ENCODE results near the gene C9orf72.
A peak's percentile ranks its signal among the peaks of the same experiment; 100 is the strongest.

C9orf72 gene

GRCh38 chr9:27600256-27600655, 27.0 kb upstream of the C9orf72 start:
- Histone ChIP-seq H3K4me1 (ENCODE audit: control insufficient read depth in 2 of 2, insufficient read depth in 2 of 2, low read length in 2 of 2) (no peaks in the 10 kb centered on the region), H3K27me3 (ENCODE audit: control insufficient read depth in 2 of 2, insufficient read depth in 2 of 2, low read length in 2 of 2) (no peaks in the 10 kb centered on the region), H3K9me3 (ENCODE audit: control insufficient read depth in 2 of 2, low read length in 2 of 2) (no peaks in the 10 kb centered on the region), H3K9ac (ENCODE audit: low read depth in 1 of 2, low read length in 2 of 2) (no peak overlapping the region), H3K4me3 (ENCODE audit: low read length in 2 of 2) (no peak overlapping the region), H3K27ac (ENCODE audit: low read depth in 2 of 2, low read length in 2 of 2) (peak overlapping the region in 1 of 2 donors; percentile 12), H3K36me3 (ENCODE audit: control insufficient read depth in 2 of 2, insufficient read depth in 2 of 2, low read length in 2 of 2) (no peaks in the 10 kb centered on the region)

- Histone ChIP-seq H3K4me1 (ENCODE audit: control insufficient read depth in 2 of 2, insufficient read depth in 2 of 2, low read length in 2 of 2) (no peaks in the 10 kb centered on the region), H3K9ac (ENCODE audit: low read depth in 1 of 2, low read length in 2 of 2) (no peak overlapping the region), H3K4me3 (ENCODE audit: low read length in 2 of 2) (no peak overlapping the region), H3K9me3 (ENCODE audit: control insufficient read depth in 2 of 2, low read length in 2 of 2) (no peaks in the 10 kb centered on the region), H3K27ac (ENCODE audit: low read depth in 2 of 2, low read length in 2 of 2) (peak overlapping the region; percentile 12 to 46), H3K36me3 (ENCODE audit: control insufficient read depth in 2 of 2, insufficient read depth in 2 of 2, low read length in 2 of 2) (no peaks in the 10 kb centered on the region), H3K27me3 (ENCODE audit: control insufficient read depth in 2 of 2, insufficient read depth in 2 of 2, low read length in 2 of 2) (no peaks in the 10 kb centered on the region)
Observed at GRCh38 chr9:27599870-27600238, 26.6 kb upstream of the C9orf72 start.

GRCh38 chr9:27599102-27599869, 26.0 kb upstream of the C9orf72 start:
- no peak overlapping the region for H3K4me3 ChIP-seq (ENCODE audit: low read length in 2 of 2)
- H3K9me3 ChIP-seq (ENCODE audit: control insufficient read depth in 2 of 2, low read length in 2 of 2), result no peaks in the 10 kb centered on the region
- H3K36me3 ChIP-seq (ENCODE audit: control insufficient read depth in 2 of 2, insufficient read depth in 2 of 2, low read length in 2 of 2), result no peaks in the 10 kb centered on the region
- no peaks in the 10 kb centered on the region for H3K4me1 ChIP-seq (ENCODE audit: control insufficient read depth in 2 of 2, insufficient read depth in 2 of 2, low read length in 2 of 2)
- peak overlapping the region in 1 of 2 donors; percentile 46 for H3K27ac ChIP-seq (ENCODE audit: low read depth in 2 of 2, low read length in 2 of 2)
- no peaks in the 10 kb centered on the region for H3K27me3 ChIP-seq (ENCODE audit: control insufficient read depth in 2 of 2, insufficient read depth in 2 of 2, low read length in 2 of 2)
- H3K9ac ChIP-seq (ENCODE audit: low read depth in 1 of 2, low read length in 2 of 2), result no peak overlapping the region

DNA sequence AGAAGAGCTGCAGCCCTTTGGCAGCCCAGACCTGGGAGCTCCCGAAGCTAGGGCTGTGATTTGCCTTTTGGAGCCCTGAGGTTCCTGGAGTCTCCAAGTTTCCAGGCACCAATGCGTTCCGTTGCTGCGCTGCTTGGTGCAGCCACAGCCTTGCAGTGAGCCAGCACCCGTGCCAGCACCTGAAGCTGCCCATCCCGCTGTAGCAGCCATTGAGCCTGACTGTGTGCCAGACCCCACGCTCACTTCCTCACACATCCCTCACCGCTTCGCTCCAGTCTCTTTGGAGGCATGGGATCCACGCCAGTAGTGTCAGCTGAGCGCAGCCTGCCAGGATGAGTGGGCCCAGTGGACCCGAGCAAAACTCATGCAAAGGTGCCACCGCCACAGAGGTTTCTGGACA, 22.5 kb upstream of the C9orf72 start:
- H3K4me1 ChIP-seq (ENCODE audit: control insufficient read depth in 2 of 2, insufficient read depth in 2 of 2, low read length in 2 of 2), result no peaks in the 10 kb centered on the region

DNA sequence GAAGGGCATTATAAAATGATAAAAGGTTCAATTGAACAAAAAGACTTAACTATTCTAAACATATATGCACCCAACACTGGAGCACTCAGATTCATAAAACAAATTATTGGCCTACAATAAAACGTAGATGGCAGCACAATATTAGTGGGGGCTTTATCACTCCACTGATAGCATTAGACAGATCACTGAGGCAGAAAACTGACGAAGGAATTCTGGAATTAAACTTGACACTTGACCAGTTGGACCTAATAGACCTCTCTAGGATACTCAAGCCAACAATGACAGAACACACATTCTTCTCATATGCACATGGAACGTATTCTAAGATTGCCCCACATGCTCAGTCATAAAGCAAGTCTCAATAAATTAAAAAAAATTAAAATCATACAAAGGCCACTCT, 18.4 kb upstream of the C9orf72 start:
- Histone ChIP-seq H3K4me3 (ENCODE audit: low read length in 2 of 2) (no peak overlapping the region), H3K4me1 (ENCODE audit: control insufficient read depth in 2 of 2, insufficient read depth in 2 of 2, low read length in 2 of 2) (no peaks in the 10 kb centered on the region), H3K36me3 (ENCODE audit: control insufficient read depth in 2 of 2, insufficient read depth in 2 of 2, low read length in 2 of 2) (no peaks in the 10 kb centered on the region), H3K9ac (ENCODE audit: low read depth in 1 of 2, low read length in 2 of 2) (no peak overlapping the region), H3K27me3 (ENCODE audit: control insufficient read depth in 2 of 2, insufficient read depth in 2 of 2, low read length in 2 of 2) (no peaks in the 10 kb centered on the region), H3K27ac (ENCODE audit: low read depth in 2 of 2, low read length in 2 of 2) (no peak overlapping the region), H3K9me3 (ENCODE audit: control insufficient read depth in 2 of 2, low read length in 2 of 2) (no peaks in the 10 kb centered on the region)

More for the DNA sequence above, 22.5 kb upstream of the C9orf72 start:
- H3K27me3 ChIP-seq (ENCODE audit: control insufficient read depth in 2 of 2, insufficient read depth in 2 of 2, low read length in 2 of 2), result no peaks in the 10 kb centered on the region
- H3K9me3 ChIP-seq (ENCODE audit: control insufficient read depth in 2 of 2, low read length in 2 of 2), result no peaks in the 10 kb centered on the region
- no peak overlapping the region for H3K27ac ChIP-seq (ENCODE audit: low read depth in 2 of 2, low read length in 2 of 2)
- H3K36me3 ChIP-seq (ENCODE audit: control insufficient read depth in 2 of 2, insufficient read depth in 2 of 2, low read length in 2 of 2), result no peaks in the 10 kb centered on the region
- no peak overlapping the region for H3K4me3 ChIP-seq (ENCODE audit: low read length in 2 of 2)
- H3K9ac ChIP-seq (ENCODE audit: low read depth in 1 of 2, low read length in 2 of 2), result no peak overlapping the region

GRCh38 chr9:27591093-27591492, 17.8 kb upstream of the C9orf72 start:
- Histone ChIP-seq H3K4me3 (ENCODE audit: low read length in 2 of 2) (no peak overlapping the region), H3K27ac (ENCODE audit: low read depth in 2 of 2, low read length in 2 of 2) (no peak overlapping the region), H3K36me3 (ENCODE audit: control insufficient read depth in 2 of 2, insufficient read depth in 2 of 2, low read length in 2 of 2) (no peaks in the 10 kb centered on the region), H3K4me1 (ENCODE audit: control insufficient read depth in 2 of 2, insufficient read depth in 2 of 2, low read length in 2 of 2) (no peaks in the 10 kb centered on the region), H3K9me3 (ENCODE audit: control insufficient read depth in 2 of 2, low read length in 2 of 2) (no peaks in the 10 kb centered on the region), H3K27me3 (ENCODE audit: control insufficient read depth in 2 of 2, insufficient read depth in 2 of 2, low read length in 2 of 2) (no peaks in the 10 kb centered on the region), H3K9ac (ENCODE audit: low read depth in 1 of 2, low read length in 2 of 2) (no peak overlapping the region)

DNA sequence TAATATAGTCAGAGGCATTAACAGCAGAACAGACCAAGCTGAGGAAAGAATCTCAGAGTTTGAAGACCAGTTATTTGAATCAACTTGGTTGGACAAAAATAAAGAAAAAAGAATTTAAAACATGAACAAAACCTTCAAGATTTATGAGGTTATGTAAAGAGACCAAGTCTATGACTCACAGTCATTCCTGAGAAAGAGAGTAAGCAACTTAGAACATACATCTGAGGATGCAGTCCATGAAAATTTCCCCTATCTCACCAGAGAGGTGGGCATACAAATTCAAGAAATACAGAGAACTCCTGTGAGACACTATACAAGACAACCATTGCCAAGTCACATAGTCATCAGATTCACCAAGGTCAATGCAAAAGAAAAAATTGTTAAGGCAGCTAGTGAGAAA, 17.4 kb upstream of the C9orf72 start:
- Histone ChIP-seq H3K27ac (ENCODE audit: low read depth in 2 of 2, low read length in 2 of 2) (no peak overlapping the region), H3K4me3 (ENCODE audit: low read length in 2 of 2) (no peak overlapping the region), H3K9me3 (ENCODE audit: control insufficient read depth in 2 of 2, low read length in 2 of 2) (no peaks in the 10 kb centered on the region), H3K36me3 (ENCODE audit: control insufficient read depth in 2 of 2, insufficient read depth in 2 of 2, low read length in 2 of 2) (no peaks in the 10 kb centered on the region), H3K27me3 (ENCODE audit: control insufficient read depth in 2 of 2, insufficient read depth in 2 of 2, low read length in 2 of 2) (no peaks in the 10 kb centered on the region), H3K4me1 (ENCODE audit: control insufficient read depth in 2 of 2, insufficient read depth in 2 of 2, low read length in 2 of 2) (no peaks in the 10 kb centered on the region), H3K9ac (ENCODE audit: low read depth in 1 of 2, low read length in 2 of 2) (no peak overlapping the region)

- H3K36me3 ChIP-seq (ENCODE audit: control insufficient read depth in 2 of 2, insufficient read depth in 2 of 2, low read length in 2 of 2), result no peaks in the 10 kb centered on the region
- no peaks in the 10 kb centered on the region for H3K9me3 ChIP-seq (ENCODE audit: control insufficient read depth in 2 of 2, low read length in 2 of 2)
- no peak overlapping the region for H3K4me3 ChIP-seq (ENCODE audit: low read length in 2 of 2)
- H3K9ac ChIP-seq (ENCODE audit: low read depth in 1 of 2, low read length in 2 of 2), result no peak overlapping the region
- H3K27me3 ChIP-seq (ENCODE audit: control insufficient read depth in 2 of 2, insufficient read depth in 2 of 2, low read length in 2 of 2), result no peaks in the 10 kb centered on the region
- no peak overlapping the region for H3K27ac ChIP-seq (ENCODE audit: low read depth in 2 of 2, low read length in 2 of 2)
- H3K4me1 ChIP-seq (ENCODE audit: control insufficient read depth in 2 of 2, insufficient read depth in 2 of 2, low read length in 2 of 2), result no peaks in the 10 kb centered on the region
Observed at GRCh38 chr9:27589462-27589861, 16.2 kb upstream of the C9orf72 start.

GRCh38 chr9:27586304-27586703, 13.0 kb upstream of the C9orf72 start:
- H3K4me1 ChIP-seq (ENCODE audit: control insufficient read depth in 2 of 2, insufficient read depth in 2 of 2, low read length in 2 of 2), result no peaks in the 10 kb centered on the region
- peak overlapping the region in 1 of 2 donors; percentile 42 for H3K4me3 ChIP-seq (ENCODE audit: low read length in 2 of 2)
- H3K9ac ChIP-seq (ENCODE audit: low read depth in 1 of 2, low read length in 2 of 2), result no peak overlapping the region
- H3K27ac ChIP-seq (ENCODE audit: low read depth in 2 of 2, low read length in 2 of 2), result no peak overlapping the region
- no peaks in the 10 kb centered on the region for H3K27me3 ChIP-seq (ENCODE audit: control insufficient read depth in 2 of 2, insufficient read depth in 2 of 2, low read length in 2 of 2)
- H3K36me3 ChIP-seq (ENCODE audit: control insufficient read depth in 2 of 2, insufficient read depth in 2 of 2, low read length in 2 of 2), result no peaks in the 10 kb centered on the region
- no peaks in the 10 kb centered on the region for H3K9me3 ChIP-seq (ENCODE audit: control insufficient read depth in 2 of 2, low read length in 2 of 2)

DNA sequence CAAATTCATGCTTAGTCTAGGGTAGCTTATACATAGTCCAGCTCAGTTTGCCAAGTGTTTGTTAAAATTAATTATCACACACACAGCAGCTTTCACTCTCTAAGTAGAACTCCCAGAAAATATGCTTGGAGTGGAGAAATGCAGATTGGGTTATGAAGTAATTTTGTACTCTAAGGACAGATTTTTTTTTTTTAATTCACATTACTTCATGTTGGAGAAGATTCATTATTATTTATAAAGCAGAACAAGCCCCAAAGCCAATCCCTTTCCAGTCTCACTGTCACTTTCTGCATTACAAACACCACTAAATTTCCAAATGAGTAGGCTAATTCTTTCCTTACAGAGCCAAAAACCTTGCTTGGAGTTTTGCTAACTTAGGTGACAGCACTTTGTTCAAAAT, 11.7 kb upstream of the C9orf72 start:
- no peaks in the 10 kb centered on the region for H3K9me3 ChIP-seq (ENCODE audit: control insufficient read depth in 2 of 2, low read length in 2 of 2)
- H3K4me3 ChIP-seq (ENCODE audit: low read length in 2 of 2), result no peak overlapping the region
- no peak overlapping the region for H3K9ac ChIP-seq (ENCODE audit: low read depth in 1 of 2, low read length in 2 of 2)
- H3K4me1 ChIP-seq (ENCODE audit: control insufficient read depth in 2 of 2, insufficient read depth in 2 of 2, low read length in 2 of 2), result no peaks in the 10 kb centered on the region
- no peaks in the 10 kb centered on the region for H3K36me3 ChIP-seq (ENCODE audit: control insufficient read depth in 2 of 2, insufficient read depth in 2 of 2, low read length in 2 of 2)
- no peaks in the 10 kb centered on the region for H3K27me3 ChIP-seq (ENCODE audit: control insufficient read depth in 2 of 2, insufficient read depth in 2 of 2, low read length in 2 of 2)
- no peak overlapping the region for H3K27ac ChIP-seq (ENCODE audit: low read depth in 2 of 2, low read length in 2 of 2)

All from mucosa of rectum (tissue), 2 donors.